HepG2 (cell line): Measurements from ENCODE around the gene CAPN2. TPM values are rescaled to one million over a fixed set of nuclear protein-coding genes. Genes with fewer than 3 reads are reported as not detected.

ENCODE experiments used
- ATAC-seq: fragments of 200-7000 bp; cut with Tn5 transposase; 3 replicates; pipeline ENCODE4 v1.9.1; 2020; ENCODE audit warnings: mild to moderate bottlenecking, moderate library complexity
- BruUV-seq: library from RNA; stranded (reverse); fragments of 400-500 nt; replicated peaks from 2 replicates; lab custom pipeline; 2021; lab: Mats Ljungman, UMichigan
- CTCF ChIA-PET: fragments of 300-600 bp; formaldehyde crosslinking; extraction: SDS; loops from one replicate; lab custom pipeline; 2021; ENCODE audit warnings: low total read pairs, inconsistent platforms, low intra/inter-chr PET ratio; lab: Yijun Ruan, JAX
- POLR2A ChIA-PET: fragments of 350-600 bp; sonication (Branson Sonifier 250); formaldehyde crosslinking; loops from one replicate; lab custom pipeline; 2020; ENCODE audit warnings: antibody characterized with exemption, inconsistent platforms; lab: Yijun Ruan, JAX
- DNase-seq: peaks from one replicate; pipeline ENCODE4 v3.0.0-alpha.2; 2015; ENCODE audit warnings: low spot score
- FAIRE-seq: peaks from 3 replicates; lab custom pipeline; 2011; peaks lifted over from hg19 to GRCh38; lab: Jason Lieb, UNC
- H2AFZ ChIP-seq: one replicate; pipeline ENCODE4 v1.6.1; 2011; ENCODE audit warnings: low read length, inconsistent platforms
- H3K27ac ChIP-seq: fragments of 300-600 bp; 3 replicates; pipeline ENCODE4 v1.8.0; 2011; ENCODE audit warnings: mixed run types, mild to moderate bottlenecking, mixed read lengths, low read length, inconsistent platforms; ENCODE audit not compliant: insufficient read depth; ENCODE audit errors: extremely low read length
- H3K27me3 ChIP-seq, 2 experiments: fragments of 200-600 bp in 1 of 2; 2 replicates in 1 of 2; 3 replicates in 1 of 2; pipeline versions ENCODE4 v1.6.0 to v1.8.0; 2011; ENCODE audit warnings: low read length in 2 of 2, mild to moderate bottlenecking in 2 of 2, moderate library complexity in 2 of 2, inconsistent platforms in 1 of 2; ENCODE audit not compliant: insufficient read depth in 2 of 2, control insufficient read depth in 1 of 2
- H3K36me3 ChIP-seq, 2 experiments: fragments of 200-600 bp in 1 of 2; replicated peaks in 1 of 2; 2 replicates in 1 of 2; 3 replicates in 1 of 2; pipeline versions ENCODE4 v1.5.1 to v1.8.0; 2011; ENCODE audit warnings: low read length in 2 of 2, inconsistent platforms in 1 of 2; ENCODE audit not compliant: insufficient read depth in 2 of 2, control insufficient read depth in 1 of 2
- H3K4me1 ChIP-seq: 2 replicates; pipeline ENCODE4 v1.5.1; 2012; ENCODE audit warnings: low read length, inconsistent platforms; ENCODE audit not compliant: insufficient read depth
- H3K4me2 ChIP-seq: 2 replicates; pipeline ENCODE4 v1.6.0; 2011; ENCODE audit warnings: low read depth, low read length, inconsistent platforms
- H3K4me3 ChIP-seq, 3 experiments: fragments of 200-600 bp in 1 of 3; sonication (generic), shearing (Covaris generic) in 1 of 3; replicated peaks in 1 of 3; 2 replicates each; pipeline ENCODE4 v1.5.1; 2011 to 2016; ENCODE audit warnings: low read length in 3 of 3, inconsistent platforms in 2 of 3, low read depth in 2 of 3, mild to moderate bottlenecking in 2 of 3, control low read depth in 1 of 3, mixed read lengths in 1 of 3; ENCODE audit not compliant: insufficient read depth in 1 of 3
- H3K79me2 ChIP-seq: one replicate; pipeline ENCODE4 v1.6.1; 2011; ENCODE audit warnings: low read length, inconsistent platforms; ENCODE audit not compliant: insufficient read depth
- H3K9ac ChIP-seq: 2 replicates; pipeline ENCODE4 v1.6.0; 2011; ENCODE audit warnings: mild to moderate bottlenecking, low read depth, low read length, inconsistent platforms; ENCODE audit not compliant: insufficient read depth
- H3K9me3 ChIP-seq: 2 replicates; pipeline ENCODE4 v1.5.1; 2012; ENCODE audit warnings: mild to moderate bottlenecking, low read length
- H4K20me1 ChIP-seq: 2 replicates; pipeline ENCODE4 v1.6.0; 2011; ENCODE audit warnings: inconsistent platforms, mild to moderate bottlenecking, low read length, moderate library complexity; ENCODE audit not compliant: insufficient read depth
- AGO2 ChIP-seq: fragments of 200-400 bp; formaldehyde crosslinking; optimal IDR thresholded peaks from 2 replicates; pipeline ENCODE3; 2017; ENCODE audit warnings: mild to moderate bottlenecking, low read depth, low read length, moderate library complexity
- CBX5 ChIP-seq: sonication (generic); formaldehyde crosslinking; IDR thresholded peaks from 2 replicates; pipeline ENCODE4 v1.4.0; 2020; ENCODE audit warnings: missing genetic modification reagents, borderline replicate concordance
- FOXJ3 ChIP-seq: sonication (generic); formaldehyde crosslinking; IDR thresholded peaks from 2 replicates; pipeline ENCODE4 v1.4.0; 2020; ENCODE audit warnings: missing genetic modification reagents, mild to moderate bottlenecking, borderline replicate concordance
- HOXA9 ChIP-seq: sonication (generic); formaldehyde crosslinking; IDR thresholded peaks from 2 replicates; pipeline ENCODE4 v1.8.1; 2022; ENCODE audit warnings: missing genetic modification reagents, mild to moderate bottlenecking, moderate library complexity, borderline replicate concordance
- IRF9 ChIP-seq: sonication (generic); formaldehyde crosslinking; IDR thresholded peaks from 2 replicates; pipeline ENCODE4 v1.8.0; 2022; ENCODE audit warnings: missing genetic modification reagents, mild to moderate bottlenecking, borderline replicate concordance
- KDM6A ChIP-seq: IDR thresholded peaks from 2 replicates; pipeline ENCODE4 v1.6.1; 2016; ENCODE audit warnings: low read depth
- RFXANK ChIP-seq: IDR thresholded peaks from 2 replicates; pipeline ENCODE4 v1.6.1; 2016
- ZBTB25 ChIP-seq: IDR thresholded peaks from 2 replicates; pipeline ENCODE4 v1.6.1; 2018; ENCODE audit warnings: missing genetic modification reagents
- ZBTB42 ChIP-seq: sonication (generic); formaldehyde crosslinking; IDR thresholded peaks from 2 replicates; pipeline ENCODE4 v1.5.0; 2020; ENCODE audit warnings: mild to moderate bottlenecking, missing genetic modification reagents
- ZNF10 ChIP-seq: sonication (generic); formaldehyde crosslinking; IDR thresholded peaks from 2 replicates; pipeline ENCODE4 v1.4.0; 2020; ENCODE audit warnings: mild to moderate bottlenecking, low read depth, missing genetic modification reagents, borderline replicate concordance
- ZNF30 ChIP-seq: sonication (generic); formaldehyde crosslinking; IDR thresholded peaks from 2 replicates; pipeline ENCODE4 v1.5.0; 2020; ENCODE audit warnings: mild to moderate bottlenecking, missing genetic modification reagents
- ZNF337 ChIP-seq: sonication (generic); formaldehyde crosslinking; IDR thresholded peaks from 2 replicates; pipeline ENCODE4 v1.5.1; 2020; ENCODE audit warnings: missing genetic modification reagents, low read depth, mild to moderate bottlenecking, borderline replicate concordance
- ZNF44 ChIP-seq: sonication (generic); formaldehyde crosslinking; IDR thresholded peaks from 2 replicates; pipeline ENCODE4 v1.5.1; 2020; ENCODE audit warnings: mild to moderate bottlenecking, missing genetic modification reagents
- ZNF510 ChIP-seq: sonication (generic); formaldehyde crosslinking; IDR thresholded peaks from 2 replicates; pipeline ENCODE4 v1.4.0; 2020; ENCODE audit warnings: low read depth, mild to moderate bottlenecking, missing genetic modification reagents
- WGBS: methylation state at CpG from one replicate; pipeline ENCODE4 v1.1.6; 2017; ENCODE audit warnings: low lambda C conversion rate; 5-methylcytosine and 5-hydroxymethylcytosine counted together
- in situ Hi-C: cut with HindIII; loops from 2 replicates; pipeline ENCODE4 v1.10.0; 2017; ENCODE audit warnings: low pct_unique_long_range_greater_than_20kb; ENCODE audit not compliant: extremely low pct_ligation_motif_present
- intact Hi-C: fragments of 100-400 bp; cut with micrococcal nuclease; formaldehyde crosslinking; loops from one replicate; pipeline ENCODE4 v1.10.0; 2022; ENCODE audit not compliant: unreplicated experiment
- polyA plus RNA-seq, 8 experiments: library from polyadenylated mRNA; depleted of rRNA in 3 of 8; stranded (reverse) in 7 of 8; unstranded in 1 of 8; fragments of >200 nt; fragmentation: Illumina TruSeq in 4 of 8; extraction: Trizol in 4 of 8; gene quantifications; 2 replicates each; pipeline versions ENCODE4 v1.2.1 to v1.2.3, GENCODE V29; 2011 to 2016; ENCODE audit warnings: low read depth in 4 of 8, missing spikeins in 1 of 8, mixed read lengths in 1 of 8; ENCODE audit not compliant: insufficient read depth in 1 of 8
- total RNA-seq, 5 experiments: library from RNA; depleted of rRNA; stranded (reverse); fragments of >200 nt; fragmentation: Illumina TruSeq; extraction: Trizol; gene quantifications; 2 replicates each; pipeline ENCODE4 v1.2.3, GENCODE V29; 2016; ENCODE audit warnings: low read depth in 1 of 5

CAPN2 gene
- total and polyA plus RNA-seq, 2 of the 13 experiments (the other 11 are each of a cell fraction or from before 2014, with no cell fraction given): 6.2 to 7.4 TPM

GRCh38 chr1:223683586-223684487 is 28.5 kb upstream of the CAPN2 start (continued):
- no peak for TF ChIP-seq ZBTB25

- POLR2A ChIA-PET: no interaction called here
- Histone ChIP-seq H3K36me3 (no peaks in the 10 kb centered on the region), H3K4me3 (no peak overlapping the region), H3K9me3 (no peaks in the 10 kb centered on the region), H3K4me1 (no peaks in the 10 kb centered on the region)
- WGBS: 0% methylated on average over 3 of the region's 3 CpGs
- intact Hi-C loops: loop anchor here (1.0 to 2.0 kb wide), 2 partner anchors 153 to 552 kb away; no protein-coding TSS in a partner anchor
- no peak for FAIRE-seq
- TF ChIP-seq RFXANK (CRISPR knock-in tag) (no peak), AGO2 (no peak)
- TF ChIP-seq, all 625 proteins: peak for 0
- DNase-seq: no peak
- Histone ChIP-seq H3K27me3 (peaks cover 0 to 17% of the 10 kb centered on the region in 2 experiments; a peak in 3 of 5 replicates), H2AFZ (no peak overlapping the region), H4K20me1 (no peaks in the 10 kb centered on the region), H3K4me2 (no peak overlapping the region), H3K79me2 (no peaks in the 10 kb centered on the region), H3K9ac (no peak overlapping the region), H3K27ac (no peak overlapping the region)
- in situ Hi-C loops: loop anchor here (10.0 kb wide), 1 partner anchor 550 kb away; no protein-coding TSS in a partner anchor
- ATAC-seq: no peak
- BruUV-seq: no TSS peak
- CTCF ChIA-PET: interaction anchor here (0.7 to 2.6 kb wide), 4 partner anchors 128 to 551 kb away, joined by 3 to 34 read pairs (median 15); no protein-coding TSS in a partner anchor
Observed at GRCh38 chr1:223684488-223684792, 27.9 kb upstream of the CAPN2 start.

- Histone ChIP-seq H2AFZ (no peak overlapping the region), H3K79me2 (no peaks in the 10 kb centered on the region), H3K36me3 (no peaks in the 10 kb centered on the region), H3K9me3 (no peaks in the 10 kb centered on the region), H3K27ac (no peak overlapping the region), H3K4me1 (no peaks in the 10 kb centered on the region), H3K27me3 (no peaks in the 10 kb centered on the region), H3K4me2 (no peak overlapping the region), H3K4me3 (no peak overlapping the region), H4K20me1 (no peaks in the 10 kb centered on the region), H3K9ac (no peak overlapping the region)
- WGBS: 32% methylated on average over 4 of the region's 4 CpGs
- intact Hi-C loops: no loop called here
- in situ Hi-C loops: no loop called here
- no TSS peak for BruUV-seq
- ATAC-seq (no peak), DNase-seq (no peak), FAIRE-seq (no peak)
- CTCF ChIA-PET: no interaction called here
- POLR2A ChIA-PET: no interaction called here
- TF ChIP-seq ZNF30 (CRISPR knock-in tag) (no peak), IRF9 (no peak), ZNF510 (CRISPR knock-in tag) (no peak), ZNF44 (CRISPR knock-in tag) (no peak), KDM6A (CRISPR knock-in tag) (no peak), ZNF10 (no peak), ZNF337 (no peak), ZBTB42 (no peak), HOXA9 (CRISPR knock-in tag) (no peak), FOXJ3 (CRISPR knock-in tag) (no peak), CBX5 (CRISPR knock-in tag) (no peak)
Observed at GRCh38 chr1:223691121-223691520, 21.2 kb upstream of the CAPN2 start.
